HUDEP-2 (cell line): ENCODE measurements around the gene SLIT3.

ENCODE experiments used
- DNase-seq, 76 experiments: peaks; one replicate each; lab custom pipeline; 2025; ENCODE audit not compliant: unreplicated experiment in 76 of 76; lab: John Stamatoyannopoulos, UW

SLIT3 gene

DNA sequence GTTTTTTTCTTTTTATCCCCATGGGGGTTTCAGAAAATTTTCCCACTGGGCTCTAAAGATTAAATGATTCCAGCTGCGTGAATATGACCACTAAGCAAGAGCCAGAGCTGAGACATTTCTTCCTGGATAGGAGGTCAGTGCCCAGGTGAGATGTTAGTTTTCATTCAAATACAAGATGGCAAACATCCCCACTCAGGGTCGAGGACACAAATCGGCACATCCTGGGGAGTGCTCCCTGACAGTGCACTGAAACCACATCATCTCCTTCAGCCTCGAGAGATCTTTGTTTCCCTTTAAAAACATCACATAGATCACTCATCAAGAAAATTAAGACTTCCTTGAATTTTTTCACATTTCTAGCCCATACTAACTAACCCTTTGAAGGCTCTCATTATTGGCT, 448.6 kb downstream of the SLIT3 start:
- DNase-seq, result peak in 1 of 76 experiments; percentile 2

- DNase-seq, result peak in 14 of 76 experiments; percentile 4 to 58 (median 10)
These were observed 449.0 kb downstream of the SLIT3 start for GRCh38 chr5:168851902-168852321.

DNA sequence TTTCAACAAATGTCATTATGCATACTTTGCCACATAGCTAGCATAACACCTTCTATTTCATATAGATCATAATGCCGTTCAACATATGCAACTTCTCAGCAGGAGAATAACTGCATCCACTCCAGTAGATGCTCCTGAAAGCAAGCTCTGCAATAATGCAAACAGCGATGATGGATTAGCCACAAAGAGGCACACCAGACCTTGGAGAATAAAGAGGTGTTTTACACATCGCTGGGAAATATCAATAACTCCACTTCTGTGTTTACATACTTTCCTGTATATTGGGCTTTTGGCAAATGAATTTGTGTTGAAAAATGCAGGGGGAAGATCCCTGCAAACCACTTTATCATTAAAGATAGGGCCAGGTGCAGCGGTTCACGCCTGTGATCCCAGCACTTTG, 450.3 kb downstream of the SLIT3 start:
- DNase-seq, result no peak

GRCh38 chr5:168848569-168848968, 452.4 kb downstream of the SLIT3 start:
- no peak for DNase-seq

DNA sequence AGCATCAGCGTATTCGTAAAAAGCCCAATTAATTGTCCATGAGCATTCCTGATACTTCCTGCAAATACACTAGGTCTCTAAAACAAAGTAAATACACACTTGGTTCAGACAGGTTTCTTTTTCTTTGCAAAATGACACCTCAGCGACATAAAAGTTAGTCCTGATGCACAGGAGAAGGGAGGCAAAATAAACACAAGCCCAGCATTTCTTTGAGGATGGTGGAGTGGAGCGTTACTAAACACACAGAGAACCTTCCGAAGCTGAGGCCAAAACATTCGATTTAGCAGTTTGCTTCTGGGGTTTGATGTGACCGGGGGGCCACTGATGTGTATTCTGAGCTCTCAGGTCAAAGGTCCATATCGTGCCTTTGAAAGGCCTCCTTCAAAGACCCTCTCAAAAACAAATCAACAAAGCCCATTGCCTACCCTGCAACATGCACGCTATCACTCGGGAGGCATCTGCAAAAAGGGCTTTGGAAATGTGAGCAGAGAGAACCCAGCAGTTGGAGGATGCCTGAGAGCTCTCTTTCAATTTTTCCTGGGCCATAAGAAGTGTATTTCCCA, 453.3 kb downstream of the SLIT3 start:
- no peak for DNase-seq

- DNase-seq, result no peak
These were observed 456.0 kb downstream of the SLIT3 start for GRCh38 chr5:168844922-168845296.

DNA sequence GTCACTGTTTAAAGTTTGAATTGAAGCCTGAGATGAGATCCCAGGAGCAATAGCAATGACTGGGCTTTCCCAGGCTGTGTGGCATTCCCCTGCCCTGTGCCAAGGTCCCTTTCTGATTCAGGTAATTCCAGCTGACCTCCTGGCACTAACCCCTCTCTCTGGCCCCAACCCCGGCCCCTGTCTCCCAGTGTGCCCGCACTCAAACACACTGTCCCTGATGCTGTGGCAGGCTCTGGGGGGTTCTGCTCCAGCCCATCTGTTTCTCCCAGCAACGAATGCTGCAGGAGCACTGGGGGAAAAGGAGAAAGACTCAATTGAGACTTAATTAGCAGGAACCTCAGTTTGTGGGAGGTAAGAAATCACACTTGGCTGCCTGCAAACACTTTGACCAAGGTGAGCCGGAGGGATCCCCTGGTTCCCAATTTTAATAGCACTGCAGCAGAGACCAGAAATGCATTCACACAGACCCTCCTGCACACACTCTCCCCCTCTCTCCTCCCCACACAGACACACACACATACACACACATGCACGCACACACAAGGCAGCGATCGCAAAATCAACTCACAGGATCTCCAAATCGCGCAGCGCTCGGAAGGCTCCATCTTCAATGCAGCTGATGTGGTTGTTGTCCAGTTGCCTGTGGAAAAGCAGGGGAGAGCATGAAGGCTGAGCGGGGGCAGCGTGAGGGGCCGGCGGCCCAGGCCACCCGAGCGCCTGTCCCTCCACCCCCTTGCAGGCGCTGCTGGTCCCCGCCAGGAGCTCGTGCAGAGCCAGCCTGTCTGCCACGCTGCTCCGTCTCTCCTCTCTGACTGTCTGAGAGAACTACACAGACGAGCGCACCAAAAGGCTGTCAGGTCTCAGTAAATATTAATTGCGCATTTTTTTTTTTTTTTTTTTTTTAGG, 456.7 kb downstream of the SLIT3 start:
- DNase-seq, result no peak

GRCh38 chr5:168843277-168844015, 457.5 kb downstream of the SLIT3 start:
- DNase-seq, result no peak

DNA sequence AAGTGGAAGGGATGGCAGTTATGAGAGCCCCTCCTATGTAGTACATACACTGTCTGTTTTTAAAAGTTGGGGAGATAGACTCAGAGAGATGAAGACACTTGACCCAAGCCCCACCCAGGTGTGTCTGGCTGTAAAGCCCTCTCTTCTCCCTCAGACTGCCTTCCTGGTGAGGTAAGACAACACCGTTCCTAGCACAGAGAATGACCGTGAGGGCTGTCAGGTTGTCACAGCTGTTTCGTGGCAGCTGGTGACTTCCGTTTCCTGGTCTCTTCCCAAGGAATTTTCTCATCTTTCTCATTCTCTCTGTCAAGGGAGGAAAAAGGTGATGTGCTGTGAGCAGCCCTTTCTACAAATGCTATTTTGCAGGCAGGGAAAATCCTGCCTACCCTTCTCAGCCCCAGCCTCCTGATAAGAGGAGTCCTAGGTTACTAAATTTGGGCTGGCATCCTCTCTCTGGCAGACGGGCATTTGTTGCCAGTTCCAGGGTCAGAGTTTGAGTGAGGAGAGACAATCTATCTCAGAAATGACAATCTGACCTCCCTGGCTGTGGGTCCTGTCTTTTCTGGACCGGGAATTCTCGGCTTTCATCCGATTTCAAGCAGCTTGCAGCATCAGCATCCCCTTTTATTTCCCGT, 458.3 kb downstream of the SLIT3 start:
- DNase-seq, result no peak

DNA sequence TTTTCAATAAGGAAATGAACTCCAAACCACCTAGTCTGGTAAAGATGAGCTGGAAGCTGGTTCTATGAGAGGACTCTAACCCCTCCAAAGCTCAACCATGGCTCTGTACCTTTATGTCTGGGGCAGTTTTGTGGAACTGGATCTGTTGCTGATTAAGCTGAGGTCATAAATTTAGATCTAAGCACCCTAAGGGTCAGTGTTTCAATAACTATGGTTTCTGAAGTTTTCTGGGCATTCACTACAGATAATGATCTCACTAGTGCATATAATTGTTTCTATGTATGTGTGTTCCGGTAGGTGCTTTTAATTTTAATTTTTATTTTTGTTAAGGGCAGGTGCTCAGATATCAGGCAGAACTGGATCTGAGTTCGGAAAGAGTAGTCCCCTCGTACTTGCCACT, 463.1 kb downstream of the SLIT3 start:
- no peak for DNase-seq

- DNase-seq, result no peak
These were observed 464.2 kb downstream of the SLIT3 start for GRCh38 chr5:168836603-168837231.

DNA sequence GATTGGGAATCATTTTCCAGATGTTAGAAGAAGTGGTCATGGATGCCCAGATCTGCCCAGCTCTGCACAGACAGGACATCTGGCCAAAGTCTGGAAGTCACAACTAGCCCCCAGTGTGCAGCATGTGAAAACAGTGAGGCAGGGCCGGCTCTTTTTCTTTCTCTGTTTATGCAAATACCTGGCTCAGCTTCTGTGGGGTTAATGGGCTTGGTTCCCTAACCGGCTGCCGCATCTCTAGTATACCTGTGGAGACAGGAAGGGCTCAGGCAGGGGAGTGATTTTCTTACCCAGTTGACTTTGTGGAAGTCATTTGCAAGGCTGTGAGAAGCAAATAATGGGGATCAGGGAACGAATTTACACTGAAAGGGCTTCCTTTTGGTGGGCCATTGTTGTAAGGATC, 467.0 kb downstream of the SLIT3 start:
- no peak for DNase-seq

- no peak for DNase-seq
These were observed 467.6 kb downstream of the SLIT3 start for GRCh38 chr5:168833383-168833782.

DNA sequence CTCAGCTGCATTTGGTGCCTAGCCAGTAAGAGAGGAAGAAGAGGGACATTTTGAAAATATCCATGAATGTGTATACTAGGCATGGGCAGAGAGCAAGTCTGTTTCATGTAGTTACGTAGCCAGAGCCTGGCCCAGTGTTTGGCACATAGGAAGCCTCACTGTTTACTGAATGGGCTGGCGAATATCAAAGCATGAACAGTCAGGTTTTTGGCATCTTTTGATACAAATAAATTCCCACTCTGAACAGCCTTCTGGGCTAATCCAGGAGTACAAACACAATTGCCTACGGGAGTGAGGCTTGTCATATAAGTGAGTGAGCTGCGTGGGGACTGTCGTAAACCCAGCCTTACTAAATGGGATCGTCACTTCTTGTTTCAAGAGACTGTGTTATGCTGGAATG, 468.6 kb downstream of the SLIT3 start:
- DNase-seq, result no peak

GRCh38 chr5:168831383-168831782, 469.6 kb downstream of the SLIT3 start:
- DNase-seq, result no peak

DNA sequence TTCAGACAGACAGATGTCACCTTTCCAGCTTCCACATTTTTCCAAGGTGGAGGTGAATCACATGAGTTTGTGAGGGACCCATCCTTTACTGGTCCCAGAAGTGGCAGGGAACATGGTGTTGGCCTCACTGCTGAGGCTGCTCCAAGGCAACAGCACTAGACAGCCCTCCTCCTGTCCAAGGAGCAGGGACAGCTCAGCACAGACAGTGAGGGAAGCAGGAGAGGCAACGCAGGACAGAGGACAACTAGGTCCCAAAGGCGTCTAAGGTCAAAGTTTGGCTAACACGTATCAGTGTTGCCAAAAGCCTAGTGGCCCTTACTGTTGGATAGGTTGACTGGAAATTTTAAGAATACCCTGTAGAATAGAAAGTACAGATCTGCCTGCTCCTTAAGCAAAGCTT, 470.1 kb downstream of the SLIT3 start:
- no peak for DNase-seq

- no peak for DNase-seq
These were observed 471.0 kb downstream of the SLIT3 start for GRCh38 chr5:168829922-168830417.

- DNase-seq, result no peak
These were observed 471.9 kb downstream of the SLIT3 start for GRCh38 chr5:168829044-168829443.

DNA sequence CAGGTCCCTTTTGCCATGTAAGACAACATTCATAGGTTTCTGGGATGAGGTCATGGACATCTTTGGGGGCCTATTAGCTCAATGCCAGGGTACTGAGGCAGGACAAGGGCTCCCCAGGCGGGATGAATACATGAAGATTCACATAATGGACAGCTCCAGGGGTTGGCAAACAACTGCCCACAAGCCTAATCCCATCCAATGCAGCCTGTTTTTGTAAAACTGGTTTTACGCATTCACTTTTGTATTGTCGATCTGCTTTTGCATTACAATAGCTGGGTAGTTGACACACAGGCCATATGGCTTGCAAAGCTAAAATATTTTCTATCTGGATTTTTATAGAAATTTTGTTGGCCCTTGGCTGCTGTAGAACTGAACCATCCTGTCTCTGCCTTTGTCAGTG, 473.3 kb downstream of the SLIT3 start:
- DNase-seq, result no peak

DNA sequence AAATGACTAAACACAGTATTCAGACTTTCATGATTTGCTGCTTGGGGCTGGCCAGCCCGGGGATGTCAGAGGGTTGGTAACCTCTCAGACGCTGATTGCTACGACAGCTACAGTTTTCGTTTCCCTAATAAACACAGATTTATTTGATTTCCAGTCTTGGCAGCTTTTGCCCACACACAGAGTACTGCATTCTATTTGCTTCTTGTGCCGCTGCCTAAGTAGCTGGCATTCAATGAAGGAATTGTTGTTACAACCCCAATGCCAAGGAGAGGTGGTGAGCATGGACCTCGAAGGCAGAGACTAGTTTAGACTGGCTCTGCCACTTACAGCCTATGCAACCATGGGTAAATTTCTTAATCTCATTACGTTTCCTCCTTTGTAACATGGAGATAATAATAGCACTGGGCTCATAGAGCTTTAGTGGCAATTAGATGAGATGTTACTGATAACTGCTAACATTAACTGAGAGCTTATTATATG, 474.7 kb downstream of the SLIT3 start:
- DNase-seq, result no peak
